PC-3 (cell line): ENCODE measurements around the gene SPOPL. TPM values are rescaled to one million over a fixed set of nuclear protein-coding genes. Genes with fewer than 3 reads are reported as not detected.

ENCODE experiments used
- ATAC-seq: fragments of 200-7000 bp; cut with Tn5 transposase; 2 replicates; pipeline ENCODE4 v1.9.1; 2020; ENCODE audit warnings: mild to moderate bottlenecking, moderate library complexity
- BruUV-seq: library from RNA; stranded (reverse); fragments of 400-500 nt; replicated peaks from 2 replicates; lab custom pipeline; 2021; lab: Mats Ljungman, UMichigan
- CTCF ChIA-PET: fragments of 300-600 bp; sonication (Branson Sonifier 250); formaldehyde crosslinking; loops from one replicate; lab custom pipeline; 2022; ENCODE audit warnings: antibody characterized with exemption; lab: Charles Lee
- POLR2A ChIA-PET: fragments of 300-600 bp; sonication (Branson Sonifier 250); formaldehyde crosslinking; loops from one replicate; lab custom pipeline; 2022; ENCODE audit warnings: antibody characterized with exemption; ENCODE audit not compliant: unreplicated experiment; lab: Charles Lee
- DNase-seq: peaks from one replicate; pipeline ENCODE4 v3.0.0-alpha.2; 2015
- H2AFZ ChIP-seq: fragments of 300-600 bp; sonication (generic); 2 replicates; pipeline ENCODE4 v1.6.0; 2016; ENCODE audit warnings: antibody characterized with exemption, low read length
- H3F3A ChIP-seq: fragments of 300-600 bp; sonication (generic); one replicate; pipeline ENCODE4 v1.6.0; 2017; ENCODE audit warnings: antibody characterized with exemption, low read length, control low read depth, mild to moderate bottlenecking; ENCODE audit not compliant: unreplicated experiment
- H3K27ac ChIP-seq: fragments of 300-600 bp; sonication (generic); 2 replicates; pipeline ENCODE4 v1.5.1; 2016; ENCODE audit warnings: mild to moderate bottlenecking, low read length
- H3K27me3 ChIP-seq: fragments of 300-600 bp; sonication (generic); 2 replicates; pipeline ENCODE4 v1.6.1; 2016; ENCODE audit warnings: low read length, mixed read lengths
- H3K36me3 ChIP-seq: fragments of 300-600 bp; sonication (generic); 2 replicates; pipeline ENCODE4 v1.6.1; 2016; ENCODE audit warnings: low read depth, mixed run types, low read length, mixed read lengths
- H3K4me1 ChIP-seq: fragments of 300-600 bp; sonication (generic); 2 replicates; pipeline ENCODE4 v1.5.1; 2016; ENCODE audit warnings: low read length; ENCODE audit not compliant: insufficient read depth
- H3K4me2 ChIP-seq: fragments of 300-600 bp; sonication (generic); 2 replicates; pipeline ENCODE4 v1.6.0; 2016; ENCODE audit warnings: low read length
- H3K4me3 ChIP-seq: fragments of 300-600 bp; sonication (generic); 2 replicates; pipeline ENCODE4 v1.5.1; 2016; ENCODE audit warnings: mild to moderate bottlenecking, low read length, mixed read lengths
- H3K79me2 ChIP-seq: fragments of 300-600 bp; sonication (generic); 2 replicates; pipeline ENCODE4 v1.6.1; 2017; ENCODE audit warnings: low read length, mixed read lengths
- H3K9ac ChIP-seq: fragments of 300-600 bp; sonication (generic); 2 replicates; pipeline ENCODE4 v1.6.0; 2016; ENCODE audit warnings: mild to moderate bottlenecking, low read length
- H3K9me2 ChIP-seq: fragments of 300-600 bp; sonication (generic); replicated peaks from 2 replicates; pipeline ENCODE4 v1.6.1; 2016; ENCODE audit warnings: mixed run types, low read length, mixed read lengths
- H3K9me3 ChIP-seq: fragments of 300-600 bp; sonication (generic); 2 replicates; pipeline ENCODE4 v1.6.1; 2016; ENCODE audit warnings: low read length, mixed read lengths
- H4K20me1 ChIP-seq: fragments of 300-600 bp; sonication (generic); 2 replicates; pipeline ENCODE4 v1.6.1; 2016; ENCODE audit warnings: low read length, mixed read lengths
- EZH2 ChIP-seq: fragments of 300-600 bp; sonication (generic); IDR thresholded peaks from one replicate; pipeline ENCODE4 v1.6.1; 2017; ENCODE audit warnings: antibody characterized with exemption, mild to moderate bottlenecking, low read length; ENCODE audit not compliant: unreplicated experiment
- EZH2phosphoT487 ChIP-seq: fragments of 300-600 bp; sonication (generic); IDR thresholded peaks from 2 replicates; pipeline ENCODE4 v1.6.1; 2018; ENCODE audit warnings: mild to moderate bottlenecking, antibody characterized with exemption, low read length, borderline replicate concordance
- intact Hi-C: fragments of 100-400 bp; cut with micrococcal nuclease; formaldehyde crosslinking; loops from 2 replicates; pipeline ENCODE4 v1.9.0; 2023
- total RNA-seq: library from RNA; depleted of rRNA; stranded (reverse); fragments of >200 nt; gene quantifications from 2 replicates; pipeline ENCODE4 v1.2.3, GENCODE V29; 2014
- TF ChIP-seq, protein P1 (sequence below): fragments of 300-600 bp; sonication (generic); conservative IDR thresholded peaks from 2 replicates; pipeline ENCODE4 v1.5.1; 2017; ENCODE audit warnings: antibody characterized with exemption, low read depth, mild to moderate bottlenecking, low read length

Gene SPOPL
- total RNA-seq, 1 experiment from 2014 or later: 10.2 TPM

GRCh38 chr2:138493334-138493733 is 8.2 kb upstream of the SPOPL start:
- BruUV-seq: no TSS peak
- Histone ChIP-seq H3K9me3 (no peaks in the 10 kb centered on the region), H3K9me2 (no peaks in the 10 kb centered on the region), H3F3A (no peaks in the 10 kb centered on the region), H3K9ac (no peak overlapping the region), H3K4me1 (peaks cover 15% of the 10 kb centered on the region), H2AFZ (no peak overlapping the region), H3K4me2 (no peak overlapping the region), H3K36me3 (no peaks in the 10 kb centered on the region), H3K79me2 (no peaks in the 10 kb centered on the region), H3K4me3 (no peak overlapping the region), H3K27me3 (no peaks in the 10 kb centered on the region), H3K27ac (no peak overlapping the region), H4K20me1 (no peaks in the 10 kb centered on the region)
- CTCF ChIA-PET: no interaction called here
- ATAC-seq (no peak), DNase-seq (no peak)
- TF ChIP-seq EZH2 (no peak), EZH2phosphoT487 (no peak)
- TF ChIP-seq, protein P1, sequence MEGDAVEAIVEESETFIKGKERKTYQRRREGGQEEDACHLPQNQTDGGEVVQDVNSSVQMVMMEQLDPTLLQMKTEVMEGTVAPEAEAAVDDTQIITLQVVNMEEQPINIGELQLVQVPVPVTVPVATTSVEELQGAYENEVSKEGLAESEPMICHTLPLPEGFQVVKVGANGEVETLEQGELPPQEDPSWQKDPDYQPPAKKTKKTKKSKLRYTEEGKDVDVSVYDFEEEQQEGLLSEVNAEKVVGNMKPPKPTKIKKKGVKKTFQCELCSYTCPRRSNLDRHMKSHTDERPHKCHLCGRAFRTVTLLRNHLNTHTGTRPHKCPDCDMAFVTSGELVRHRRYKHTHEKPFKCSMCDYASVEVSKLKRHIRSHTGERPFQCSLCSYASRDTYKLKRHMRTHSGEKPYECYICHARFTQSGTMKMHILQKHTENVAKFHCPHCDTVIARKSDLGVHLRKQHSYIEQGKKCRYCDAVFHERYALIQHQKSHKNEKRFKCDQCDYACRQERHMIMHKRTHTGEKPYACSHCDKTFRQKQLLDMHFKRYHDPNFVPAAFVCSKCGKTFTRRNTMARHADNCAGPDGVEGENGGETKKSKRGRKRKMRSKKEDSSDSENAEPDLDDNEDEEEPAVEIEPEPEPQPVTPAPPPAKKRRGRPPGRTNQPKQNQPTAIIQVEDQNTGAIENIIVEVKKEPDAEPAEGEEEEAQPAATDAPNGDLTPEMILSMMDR: no peak
- intact Hi-C loops: no loop called here
- POLR2A ChIA-PET: no interaction called here

GRCh38 chr2:138494265-138494966 is 7.2 kb upstream of the SPOPL start:
- Histone ChIP-seq H4K20me1 (no peaks in the 10 kb centered on the region), H3K27ac (no peak overlapping the region), H3F3A (no peaks in the 10 kb centered on the region), H3K9ac (no peak overlapping the region), H3K36me3 (no peaks in the 10 kb centered on the region), H3K79me2 (no peaks in the 10 kb centered on the region), H3K9me2 (no peaks in the 10 kb centered on the region), H3K4me2 (no peak overlapping the region), H3K9me3 (no peaks in the 10 kb centered on the region), H2AFZ (no peak overlapping the region), H3K27me3 (no peaks in the 10 kb centered on the region), H3K4me3 (no peak overlapping the region), H3K4me1 (peaks cover 15% of the 10 kb centered on the region)
- no TSS peak for BruUV-seq
- intact Hi-C loops: no loop called here
- CTCF ChIA-PET: no interaction called here
- DNase-seq (no peak), ATAC-seq (no peak)
- TF ChIP-seq, protein P1: no peak
- TF ChIP-seq EZH2 (no peak), EZH2phosphoT487 (no peak)
- POLR2A ChIA-PET: no interaction called here

GRCh38 chr2:138495384-138495783 is 6.2 kb upstream of the SPOPL start:
- no peak overlapping the region for H3K27ac ChIP-seq
- no peak overlapping the region for H3K9ac ChIP-seq
- POLR2A ChIA-PET: no interaction called here
- H3K4me1 ChIP-seq: peaks cover 17% of the 10 kb centered on the region
- H3K9me3 ChIP-seq: no peaks in the 10 kb centered on the region
- intact Hi-C loops: no loop called here
- peaks cover 4% of the 10 kb centered on the region for H3K79me2 ChIP-seq
- no peaks in the 10 kb centered on the region for H3K27me3 ChIP-seq
- H3K4me3 ChIP-seq: no peak overlapping the region
- TF ChIP-seq EZH2: no peak
- TF ChIP-seq, protein P1: no peak
- no peak for TF ChIP-seq EZH2phosphoT487
- H3K9me2 ChIP-seq: no peaks in the 10 kb centered on the region
- H3K36me3 ChIP-seq: no peaks in the 10 kb centered on the region
- ATAC-seq (no peak), DNase-seq (no peak)
- CTCF ChIA-PET: no interaction called here
- BruUV-seq: no TSS peak
- no peak overlapping the region for H2AFZ ChIP-seq
- no peak overlapping the region for H3K4me2 ChIP-seq
- H4K20me1 ChIP-seq: no peaks in the 10 kb centered on the region
- no peaks in the 10 kb centered on the region for H3F3A ChIP-seq
